Measurements from ENCODE around the gene DYRK3.

DYRK3 gene

GRCh38 chr1:206682111-206682510 is 46.8 kb downstream of the DYRK3 start:
- no peak for DNase-seq (ENCODE audit: low read depth in 2 of 2, low spot score in 1 of 2)

GRCh38 chr1:206683313-206683712 is 48.0 kb downstream of the DYRK3 start:
- no peak for DNase-seq (ENCODE audit: low read depth in 2 of 2, low spot score in 1 of 2)

DNA sequence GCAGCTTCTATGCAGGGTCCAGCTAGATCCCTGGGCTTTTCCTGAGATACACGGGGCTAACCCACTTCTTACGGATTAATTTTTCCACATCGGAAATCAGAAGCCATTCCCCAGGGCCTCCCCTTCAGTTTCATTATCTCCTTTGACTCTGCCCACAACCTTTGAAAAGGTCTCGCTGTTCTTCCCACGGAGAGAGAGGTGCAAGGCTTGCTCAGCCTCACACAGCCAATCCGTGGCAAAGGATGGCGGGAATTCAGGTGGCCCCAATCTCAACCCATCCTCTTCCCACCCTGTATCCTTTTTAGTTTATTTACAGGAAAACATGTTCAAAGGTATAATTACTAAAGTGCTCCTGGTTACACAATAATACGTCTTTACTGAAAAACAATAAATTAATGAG is 48.7 kb downstream of the DYRK3 start:
- DNase-seq (ENCODE audit: low read depth in 2 of 2, low spot score in 1 of 2), result no peak

GRCh38 chr1:206684478-206685333 is 49.4 kb downstream of the DYRK3 start, which contains the start of gene MAPKAPK2:
Gene MAPKAPK2 (plus strand): TSS chr1:206684905. CDS start chr1:206685230, 325 bp downstream.
- peak; percentile 57 to 64 for DNase-seq (ENCODE audit: low read depth in 2 of 2, low spot score in 1 of 2)

DNA sequence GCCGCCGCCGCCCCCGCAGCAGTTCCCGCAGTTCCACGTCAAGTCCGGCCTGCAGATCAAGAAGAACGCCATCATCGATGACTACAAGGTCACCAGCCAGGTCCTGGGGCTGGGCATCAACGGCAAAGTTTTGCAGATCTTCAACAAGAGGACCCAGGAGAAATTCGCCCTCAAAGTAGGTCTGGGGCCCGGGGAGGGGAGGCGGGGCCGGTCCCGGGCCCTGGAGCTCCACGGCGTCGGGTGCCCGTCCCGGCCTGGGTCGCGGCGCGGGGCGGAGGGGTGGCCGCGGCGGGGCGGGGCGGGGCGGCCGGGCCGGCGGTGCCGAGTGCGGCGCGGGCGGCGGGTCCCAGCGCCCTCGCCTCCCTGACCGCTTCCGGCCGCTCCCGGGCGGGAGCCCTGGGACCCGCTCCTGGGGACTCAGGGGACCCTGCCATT is 50.0 kb downstream of the DYRK3 start:
- peak in 1 of 2 donors; percentile 10 for DNase-seq (ENCODE audit: low read depth in 2 of 2, low spot score in 1 of 2)

DNA sequence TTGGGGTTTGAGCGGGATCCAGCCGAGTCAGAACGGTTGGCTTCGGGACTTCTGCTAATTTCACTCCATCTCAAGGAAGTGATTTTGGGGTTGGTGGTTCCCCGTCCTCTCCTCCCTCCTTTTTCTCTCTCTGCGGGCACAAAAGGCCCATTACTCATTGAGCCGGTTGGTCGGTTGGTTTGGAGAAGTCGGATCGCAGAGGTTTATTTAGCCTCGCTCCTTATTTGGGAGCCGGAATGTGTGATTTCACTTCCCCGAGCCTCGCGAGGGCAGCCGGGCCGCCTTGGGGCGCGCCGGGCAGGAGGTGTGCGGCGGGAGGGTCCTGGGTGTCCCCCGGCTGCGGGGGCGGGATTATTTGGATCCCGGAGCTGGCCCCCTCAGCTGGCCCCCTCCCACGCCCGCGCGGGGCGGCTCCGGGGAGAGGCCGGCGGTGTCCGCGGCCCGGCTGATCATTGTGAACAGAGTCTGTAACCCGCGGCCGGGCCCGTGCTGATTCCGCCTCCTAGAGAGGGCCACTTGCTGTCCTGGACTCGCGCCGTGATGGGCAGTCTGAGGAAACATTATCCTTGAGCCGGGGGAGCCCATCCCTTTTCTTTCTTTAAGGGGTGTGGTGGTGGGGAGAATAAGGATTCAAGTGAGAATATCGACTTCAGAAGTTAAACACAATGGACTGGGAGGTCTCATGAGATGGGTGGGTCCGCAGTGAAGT is 50.6 kb downstream of the DYRK3 start:
- DNase-seq (ENCODE audit: low read depth in 2 of 2, low spot score in 1 of 2), result peak in 1 of 2 donors; percentile 17

GRCh38 chr1:206686478-206687249 is 51.3 kb downstream of the DYRK3 start:
- DNase-seq (ENCODE audit: low read depth in 2 of 2, low spot score in 1 of 2), result no peak

- no peak for DNase-seq (ENCODE audit: low read depth in 2 of 2, low spot score in 1 of 2)
Measured at GRCh38 chr1:206687251-206687914, 52.0 kb downstream of the DYRK3 start.

GRCh38 chr1:206687915-206688442 is 52.6 kb downstream of the DYRK3 start:
- no peak for DNase-seq (ENCODE audit: low read depth in 2 of 2, low spot score in 1 of 2)

- DNase-seq (ENCODE audit: low read depth in 2 of 2, low spot score in 1 of 2), result no peak
Measured at GRCh38 chr1:206690516-206690915, 55.2 kb downstream of the DYRK3 start.

DNA sequence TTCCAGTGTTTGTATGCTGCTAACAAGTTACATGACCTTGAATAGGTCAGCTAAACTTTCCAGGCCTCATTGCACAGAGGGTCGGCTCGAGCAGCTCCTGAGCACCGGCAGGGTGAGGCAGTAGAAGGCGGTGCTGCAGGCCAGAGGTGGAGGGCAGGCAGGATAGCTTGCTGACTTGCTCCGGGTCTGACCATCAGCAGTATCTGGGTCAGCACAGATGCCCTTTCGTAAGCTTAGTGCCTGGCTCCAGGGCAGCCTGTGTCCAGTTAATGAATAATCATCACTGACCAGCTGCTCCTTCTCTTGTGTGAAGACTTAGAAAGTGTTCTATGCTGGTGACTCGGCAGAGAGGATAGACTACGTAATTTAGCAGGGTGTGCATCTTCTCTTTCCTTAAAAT is 56.3 kb downstream of the DYRK3 start:
- no peak for DNase-seq (ENCODE audit: low read depth in 2 of 2, low spot score in 1 of 2)

DNA sequence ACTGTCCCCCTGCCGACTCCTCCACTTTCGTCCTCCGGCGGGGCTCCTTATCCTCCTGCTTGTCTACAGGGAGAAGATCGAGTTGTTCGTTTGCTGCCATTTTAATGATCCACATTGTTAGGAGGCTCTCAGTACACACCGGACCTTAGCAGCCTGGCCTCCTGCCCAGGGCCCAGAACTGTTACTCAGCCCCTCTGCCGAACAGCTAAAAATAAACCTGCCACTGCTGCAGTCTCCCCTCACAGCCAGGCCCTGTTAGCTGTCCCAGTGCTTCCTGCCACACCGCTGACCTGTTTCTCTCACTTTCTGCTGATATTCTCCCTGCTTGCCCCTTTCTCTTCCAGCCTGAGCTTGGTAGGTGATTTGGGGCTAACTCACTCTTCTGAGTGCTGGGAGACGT is 57.7 kb downstream of the DYRK3 start:
- DNase-seq (ENCODE audit: low read depth in 2 of 2, low spot score in 1 of 2), result no peak

DNA sequence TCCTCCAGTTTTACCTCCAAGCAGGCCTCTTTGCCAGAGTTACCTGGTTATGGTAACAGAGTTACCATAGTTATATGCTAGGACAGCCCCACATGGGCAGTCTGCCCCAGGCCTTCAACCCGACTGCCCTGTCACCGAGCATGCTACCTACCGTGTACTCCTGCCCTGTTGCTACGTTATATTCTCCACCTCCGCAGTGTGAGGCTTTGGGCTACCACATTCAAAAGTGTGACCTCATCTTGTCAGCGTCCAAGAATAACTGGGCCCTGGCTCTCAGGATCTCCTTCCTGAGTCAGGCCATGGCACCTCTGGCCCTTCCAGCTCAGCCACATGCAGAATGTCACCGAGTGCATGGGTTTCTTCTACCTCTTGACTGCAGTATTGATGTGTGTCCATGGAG is 58.3 kb downstream of the DYRK3 start:
- DNase-seq (ENCODE audit: low read depth in 2 of 2, low spot score in 1 of 2), result no peak

DNA sequence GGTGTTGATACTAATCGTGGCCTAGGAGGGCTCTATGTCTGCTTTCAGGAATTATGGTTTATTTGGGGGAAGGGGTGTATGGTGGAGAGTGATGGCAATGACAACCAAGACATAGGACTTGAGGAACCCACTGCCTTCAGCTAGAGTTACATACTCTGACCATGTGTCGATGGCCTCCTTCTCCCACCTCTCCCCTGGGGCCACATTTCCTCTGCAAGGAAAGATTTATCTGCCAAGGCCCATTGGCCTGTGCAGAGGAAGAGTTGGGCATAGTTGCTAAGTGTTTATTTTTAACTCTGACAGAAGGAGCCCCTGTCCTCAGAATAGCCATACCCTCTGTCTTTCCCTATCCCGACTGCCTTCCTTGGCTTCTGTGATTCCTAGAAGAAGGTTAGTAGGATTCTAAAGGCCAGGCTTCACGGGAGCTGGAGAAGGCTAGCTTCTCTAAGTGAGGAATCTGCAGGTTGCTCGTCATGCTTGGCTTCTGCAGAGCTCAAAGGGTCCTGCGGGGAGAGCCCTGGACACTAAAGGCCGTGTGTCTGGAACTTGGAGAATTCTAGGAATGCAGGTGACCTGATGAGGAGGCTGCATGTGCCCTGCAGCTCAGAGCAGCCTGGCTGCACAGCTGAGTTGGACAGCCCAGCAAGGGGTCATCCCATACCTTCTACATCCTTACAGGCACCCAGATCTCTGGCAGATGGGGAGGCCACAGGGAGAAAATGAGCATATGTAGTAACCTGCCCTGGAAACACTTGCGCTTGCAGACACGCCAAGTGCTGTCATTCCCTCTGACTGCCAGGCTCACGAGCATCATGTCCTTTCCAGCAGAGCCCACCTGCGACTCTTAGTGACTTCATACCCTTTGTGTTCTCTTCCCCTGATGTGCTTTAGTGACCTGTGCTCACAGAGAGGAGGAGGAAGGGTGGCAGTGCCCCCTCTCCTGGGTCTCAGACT is 59.1 kb downstream of the DYRK3 start:
- DNase-seq (ENCODE audit: low read depth in 2 of 2, low spot score in 1 of 2), result no peak

DNA sequence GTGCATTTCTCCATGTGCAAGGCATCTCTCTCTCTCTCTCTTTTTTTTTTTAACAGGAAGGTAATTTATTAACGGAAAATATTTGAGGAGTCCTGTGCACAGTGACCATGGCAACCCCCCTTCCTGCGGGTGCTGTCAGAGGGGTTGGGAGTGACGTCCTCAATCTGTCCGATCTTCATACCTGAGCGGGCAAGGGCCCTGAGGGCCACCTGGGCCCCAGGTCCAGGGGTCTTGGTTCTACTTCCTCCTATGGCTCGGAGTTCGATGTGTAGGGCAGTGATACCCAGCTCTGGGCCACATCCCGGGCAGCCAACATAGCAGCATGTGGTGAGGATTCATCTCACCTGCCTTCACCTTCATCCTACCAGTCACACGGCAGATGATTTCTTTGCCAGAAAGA is 60.4 kb downstream of the DYRK3 start:
- DNase-seq (ENCODE audit: low read depth in 2 of 2, low spot score in 1 of 2), result no peak

- no peak for DNase-seq (ENCODE audit: low read depth in 2 of 2, low spot score in 1 of 2)
Measured at GRCh38 chr1:206696812-206697585, 61.7 kb downstream of the DYRK3 start.

DNA sequence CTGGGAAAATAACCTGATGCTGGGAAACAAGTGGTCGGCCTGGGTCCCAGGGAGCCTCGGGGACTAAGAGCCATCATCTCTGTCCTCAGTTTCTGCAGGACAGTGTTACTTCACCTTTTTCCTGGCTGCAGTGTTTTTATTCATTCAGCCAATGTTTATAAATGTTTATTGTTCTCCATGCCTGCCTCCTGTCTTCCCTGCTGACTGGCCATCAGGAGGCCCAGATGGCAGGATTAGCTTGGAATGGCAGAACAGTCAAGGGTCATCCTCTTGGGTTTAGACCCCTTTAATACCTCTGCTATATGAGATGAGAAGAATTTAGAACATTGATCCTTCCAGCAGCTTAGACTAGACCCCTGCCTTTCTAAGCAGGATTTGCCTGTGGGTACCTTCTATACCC is 62.7 kb downstream of the DYRK3 start:
- no peak for DNase-seq (ENCODE audit: low read depth in 2 of 2, low spot score in 1 of 2)

Data from stimulated activated CD8-positive, alpha-beta memory T cell treated with anti-CD3 and anti-CD28 coated beads, Interleukin-4, amount 100 ng/mL, for 1 hour (primary cell).